ENCODE measurements around the gene SANBR.
"Not testable (repeated sequence)": the region's sequence is repeated elsewhere in the genome, so short reads cannot be mapped to it uniquely, and the experiment has no call there.

Gene SANBR

GRCh38 chr2:61065714-61066709 is at the start of gene SANBR:
TSS of gene SANBR (plus strand) at chr2:61065871. CDS start at chr2:61070351, 4,480 bp downstream.
- DNase-seq: peak; percentile 78 to 96

GRCh38 chr2:61015976-61016375 is 49.7 kb upstream of the SANBR start:
- no peak for DNase-seq

- peak in 1 of 2 experiments; percentile 36 for DNase-seq
These were observed 49.2 kb upstream of the SANBR start for GRCh38 chr2:61016392-61017002.

- peak; percentile 94 to 95 for DNase-seq
These were observed 48.6 kb upstream of the SANBR start for GRCh38 chr2:61017003-61017555.

- DNase-seq: peak; percentile 94
These were observed 47.9 kb upstream of the SANBR start, which contains the start of the genes PEX13 and PUS10 for GRCh38 chr2:61017556-61018317. TSS of gene PEX13 (plus strand) at chr2:61017720. CDS start at chr2:61017760, 40 bp downstream. TSS of gene PUS10 (minus strand) at chr2:61018255. CDS start at chr2:61011890, 6,365 bp downstream.

GRCh38 chr2:61018318-61018755 is 47.3 kb upstream of the SANBR start:
- no peak for DNase-seq

GRCh38 chr2:61018798-61019197 is 46.9 kb upstream of the SANBR start:
- DNase-seq: no peak

- DNase-seq: no peak
These were observed 44.4 kb upstream of the SANBR start for GRCh38 chr2:61021228-61021660.

- DNase-seq: no peak
These were observed 42.0 kb upstream of the SANBR start for GRCh38 chr2:61023670-61024069.

GRCh38 chr2:61029533-61029932 is 36.1 kb upstream of the SANBR start:
- DNase-seq: no peak

- not testable (repeated sequence) for DNase-seq
These were observed 31.1 kb upstream of the SANBR start for GRCh38 chr2:61034592-61034991.

GRCh38 chr2:61036643-61037042 is 29.0 kb upstream of the SANBR start:
- not testable (repeated sequence) for DNase-seq

GRCh38 chr2:61042807-61043206 is 22.9 kb upstream of the SANBR start:
- DNase-seq: no peak

GRCh38 chr2:61044636-61045035 is 21.0 kb upstream of the SANBR start:
- DNase-seq: no peak

- no peak for DNase-seq
These were observed 20.4 kb upstream of the SANBR start for GRCh38 chr2:61045226-61045625.

GRCh38 chr2:61045999-61046398 is 19.7 kb upstream of the SANBR start:
- no peak for DNase-seq

GRCh38 chr2:61055557-61055956 is 10.1 kb upstream of the SANBR start:
- no peak for DNase-seq

- no peak for DNase-seq
These were observed 8.1 kb upstream of the SANBR start for GRCh38 chr2:61057562-61057961.

GRCh38 chr2:61059382-61059781 is 6.3 kb upstream of the SANBR start:
- DNase-seq: no peak

GRCh38 chr2:61074100-61074499 is 8.4 kb downstream of the SANBR start:
- DNase-seq: no peak

GRCh38 chr2:61085883-61086282 is 20.2 kb downstream of the SANBR start:
- no peak for DNase-seq

GRCh38 chr2:61089797-61090196 is 24.1 kb downstream of the SANBR start:
- no peak for DNase-seq

Measured in NCI-H526 (cell line).